Astrocyte (in vitro differentiated cells and primary cell): Measurements from ENCODE around the gene CT55. TPM values are rescaled to one million over a fixed set of nuclear protein-coding genes. Genes with fewer than 3 reads are reported as not detected.
A peak's percentile ranks its signal among the peaks of the same experiment; 100 is the strongest.

Experiments
- DNase-seq: peaks from one replicate; pipeline ENCODE4 v3.0.0-alpha.2; 2010; ENCODE audit warnings: low read depth
- FAIRE-seq: peaks from 2 replicates; lab custom pipeline; 2011; peaks lifted over from hg19 to GRCh38; lab: Jason Lieb, UNC
- H2AFZ ChIP-seq: 2 replicates; pipeline ENCODE4 v1.6.0; 2012; ENCODE audit warnings: low read depth, low read length, inconsistent platforms
- H3K27ac ChIP-seq: 2 replicates; pipeline ENCODE4 v1.5.1; 2011; ENCODE audit warnings: low read depth, low read length, inconsistent platforms
- H3K27me3 ChIP-seq: 2 replicates; pipeline ENCODE4 v1.6.0; 2011; ENCODE audit warnings: low read length, inconsistent platforms; ENCODE audit not compliant: insufficient read depth
- H3K36me3 ChIP-seq: 2 replicates; pipeline ENCODE4 v1.5.1; 2011; ENCODE audit warnings: low read length, inconsistent platforms; ENCODE audit not compliant: insufficient read depth
- H3K4me1 ChIP-seq: 2 replicates; pipeline ENCODE4 v1.5.1; 2011; ENCODE audit warnings: low read length, inconsistent platforms; ENCODE audit not compliant: insufficient read depth
- H3K4me2 ChIP-seq: 2 replicates; pipeline ENCODE4 v1.6.0; 2012; ENCODE audit warnings: low read length, inconsistent platforms
- H3K4me3 ChIP-seq: 2 replicates; pipeline ENCODE4 v1.5.1; 2011; ENCODE audit warnings: low read depth, mild to moderate bottlenecking, low read length, inconsistent platforms; ENCODE audit not compliant: insufficient read depth
- H3K79me2 ChIP-seq: 2 replicates; pipeline ENCODE4 v1.6.0; 2012; ENCODE audit warnings: mild to moderate bottlenecking, low read length, inconsistent platforms; ENCODE audit not compliant: insufficient read depth
- H3K9ac ChIP-seq: 2 replicates; pipeline ENCODE4 v1.6.0; 2012; ENCODE audit warnings: mild to moderate bottlenecking, low read length, inconsistent platforms
- H3K9me3 ChIP-seq: 2 replicates; pipeline ENCODE4 v1.5.1; 2012; ENCODE audit warnings: low read depth, mild to moderate bottlenecking, low read length, inconsistent platforms; ENCODE audit not compliant: insufficient read depth
- H4K20me1 ChIP-seq: 2 replicates; pipeline ENCODE4 v1.6.0; 2012; ENCODE audit warnings: low read length, inconsistent platforms; ENCODE audit not compliant: insufficient read depth
- H3K27ac Mint-ChIP-seq: one replicate; pipeline ENCODE4 v1.8.0; 2021; ENCODE audit warnings: mild to moderate bottlenecking, mixed read lengths; ENCODE audit not compliant: unreplicated experiment
- H3K27me3 Mint-ChIP-seq: one replicate; pipeline ENCODE4 v1.8.0; 2021; ENCODE audit warnings: low read depth, mixed read lengths; ENCODE audit not compliant: unreplicated experiment
- H3K36me3 Mint-ChIP-seq: one replicate; pipeline ENCODE4 v1.8.0; 2021; ENCODE audit warnings: low read depth, mixed read lengths; ENCODE audit not compliant: unreplicated experiment
- H3K4me1 Mint-ChIP-seq: one replicate; pipeline ENCODE4 v1.8.0; 2021; ENCODE audit warnings: low read depth, mixed read lengths; ENCODE audit not compliant: unreplicated experiment
- H3K4me3 Mint-ChIP-seq: one replicate; pipeline ENCODE4 v1.8.0; 2021; ENCODE audit warnings: mild to moderate bottlenecking, moderate library complexity, mixed read lengths; ENCODE audit not compliant: unreplicated experiment
- H3K9me3 Mint-ChIP-seq: one replicate; pipeline ENCODE4 v1.8.0; 2021; ENCODE audit warnings: mild to moderate bottlenecking, mixed read lengths; ENCODE audit not compliant: unreplicated experiment
- CTCF ChIP-seq: IDR thresholded peaks from 2 replicates; pipeline ENCODE4 v1.5.1; 2011; ENCODE audit warnings: low read depth, mild to moderate bottlenecking, inconsistent platforms, low read length, moderate library complexity; ENCODE audit not compliant: insufficient read depth
- EZH2 ChIP-seq: IDR thresholded peaks from 2 replicates; pipeline ENCODE4 v1.6.1; 2012; ENCODE audit warnings: mild to moderate bottlenecking, low read length, inconsistent platforms; ENCODE audit not compliant: insufficient read depth
- total RNA-seq: library from RNA; stranded (reverse); gene quantifications from 2 replicates; pipeline ENCODE4 v1.2.1, GENCODE V29; 2021

Gene CT55
- total RNA-seq, 1 donor from 2014 or later = not detected

GRCh38 chrX:135191838-135192237 is 20.6 kb upstream of the CT55 start:
- no peak overlapping the region for H3K27ac ChIP-seq
- no peaks in the 10 kb centered on the region for H3K4me1 ChIP-seq
- peaks cover 2% of the 10 kb centered on the region for H3K27me3 Mint-ChIP-seq
- DNase-seq = no peak
- H3K79me2 ChIP-seq = no peaks in the 10 kb centered on the region
- no peak overlapping the region for H2AFZ ChIP-seq
- H3K4me1 Mint-ChIP-seq = no peaks in the 10 kb centered on the region
- no peaks in the 10 kb centered on the region for H3K27me3 ChIP-seq
- H3K36me3 ChIP-seq = no peaks in the 10 kb centered on the region
- H3K4me2 ChIP-seq = no peak overlapping the region
- no peaks in the 10 kb centered on the region for H3K9me3 Mint-ChIP-seq
- no peak overlapping the region for H3K9ac ChIP-seq
- H3K9me3 ChIP-seq = no peaks in the 10 kb centered on the region
- peak; percentile 99 for FAIRE-seq
- H3K4me3 ChIP-seq = no peak overlapping the region
- H4K20me1 ChIP-seq = no peaks in the 10 kb centered on the region
- no peak overlapping the region for H3K4me3 Mint-ChIP-seq
- no peaks in the 10 kb centered on the region for H3K36me3 Mint-ChIP-seq
- no peak for TF ChIP-seq EZH2
- no peak for TF ChIP-seq CTCF
- H3K27ac Mint-ChIP-seq = no peak overlapping the region

- Mint-ChIP-seq H3K9me3 (no peaks in the 10 kb centered on the region), H3K27me3 (no peaks in the 10 kb centered on the region), H3K36me3 (no peaks in the 10 kb centered on the region), H3K4me1 (no peaks in the 10 kb centered on the region), H3K27ac (no peak overlapping the region), H3K4me3 (no peak overlapping the region)
- Histone ChIP-seq H3K79me2 (no peaks in the 10 kb centered on the region), H3K27me3 (no peaks in the 10 kb centered on the region), H3K36me3 (no peaks in the 10 kb centered on the region), H3K9me3 (no peaks in the 10 kb centered on the region), H2AFZ (no peak overlapping the region), H3K9ac (no peak overlapping the region), H4K20me1 (no peaks in the 10 kb centered on the region), H3K4me2 (no peak overlapping the region), H3K4me3 (no peak overlapping the region), H3K4me1 (no peaks in the 10 kb centered on the region), H3K27ac (no peak overlapping the region)
- TF ChIP-seq EZH2 = no peak
- peak; percentile 23 for TF ChIP-seq CTCF
- FAIRE-seq (peak; percentile 100), DNase-seq (peak; percentile 5)
Measured at GRCh38 chrX:135185795-135186443, 14.7 kb upstream of the CT55 start.

- no peaks in the 10 kb centered on the region for H3K4me1 ChIP-seq
- Mint-ChIP-seq H3K27ac (no peak overlapping the region), H3K9me3 (no peaks in the 10 kb centered on the region), H3K4me3 (no peak overlapping the region), H3K27me3 (no peaks in the 10 kb centered on the region), H3K36me3 (no peaks in the 10 kb centered on the region), H3K4me1 (no peaks in the 10 kb centered on the region)
- no peaks in the 10 kb centered on the region for H3K79me2 ChIP-seq
- no peak overlapping the region for H3K4me3 ChIP-seq
- no peaks in the 10 kb centered on the region for H3K9me3 ChIP-seq
- no peak overlapping the region for H3K4me2 ChIP-seq
- DNase-seq (no peak), FAIRE-seq (no peak)
- no peak overlapping the region for H3K27ac ChIP-seq
- TF ChIP-seq EZH2 (no peak), CTCF (no peak)
- H2AFZ ChIP-seq = no peak overlapping the region
- no peak overlapping the region for H3K9ac ChIP-seq
- H3K27me3 ChIP-seq = no peaks in the 10 kb centered on the region
- no peaks in the 10 kb centered on the region for H4K20me1 ChIP-seq
- no peaks in the 10 kb centered on the region for H3K36me3 ChIP-seq
Measured at GRCh38 chrX:135178636-135179035, 7.4 kb upstream of the CT55 start.
